NCI-H1105 treated with DMSO at 0.1 percent for 48 hours (cell line): ENCODE results near the gene CGB5.

ENCODE experiments used
- DNase-seq: peaks from one replicate; lab custom pipeline; 2025; lab: John Stamatoyannopoulos, UW

CGB5 gene

GRCh38 chr19:49057636-49058234 is 14.1 kb downstream of the CGB5 start, which contains the start of gene CGB7:
TSS of gene CGB7 (minus strand) at chr19:49057749. CDS start at chr19:49055375, 2,374 bp downstream.
- DNase-seq, result peak; percentile 37

- DNase-seq, result no peak
These were observed 14.9 kb downstream of the CGB5 start for GRCh38 chr19:49058562-49058961.

GRCh38 chr19:49059053-49059452 is 15.4 kb downstream of the CGB5 start:
- no peak for DNase-seq

- DNase-seq, result no peak
These were observed 17.4 kb downstream of the CGB5 start for GRCh38 chr19:49061000-49061399.

- DNase-seq, result no peak
These were observed 17.8 kb downstream of the CGB5 start for GRCh38 chr19:49061445-49061844.

- DNase-seq, result no peak
These were observed 20.5 kb downstream of the CGB5 start for GRCh38 chr19:49064029-49064629.

GRCh38 chr19:49064768-49065611 is 21.3 kb downstream of the CGB5 start, which contains the start of gene NTF4:
TSS of gene NTF4 (minus strand) at chr19:49064818. CDS start at chr19:49061997, 2,821 bp downstream.
- DNase-seq, result no peak

- DNase-seq, result no peak
These were observed 22.4 kb downstream of the CGB5 start for GRCh38 chr19:49065905-49066512.

GRCh38 chr19:49067554-49067953 is 23.9 kb downstream of the CGB5 start:
- DNase-seq, result no peak

- DNase-seq, result no peak
These were observed 25.4 kb downstream of the CGB5 start for GRCh38 chr19:49069026-49069425.

- no peak for DNase-seq
These were observed 26.8 kb downstream of the CGB5 start for GRCh38 chr19:49070416-49070815.

- no peak for DNase-seq
These were observed 28.4 kb downstream of the CGB5 start for GRCh38 chr19:49071860-49072547.

GRCh38 chr19:49073514-49074378 is 30.1 kb downstream of the CGB5 start:
- DNase-seq, result peak; percentile 29

GRCh38 chr19:49074869-49075268 is 31.2 kb downstream of the CGB5 start:
- DNase-seq, result peak; percentile 51

GRCh38 chr19:49080392-49080791 is 36.7 kb downstream of the CGB5 start:
- DNase-seq, result no peak

GRCh38 chr19:49081273-49081672 is 37.6 kb downstream of the CGB5 start:
- no peak for DNase-seq

GRCh38 chr19:49084206-49085019 is 40.8 kb downstream of the CGB5 start:
- no peak for DNase-seq

GRCh38 chr19:49085020-49085867 is 41.6 kb downstream of the CGB5 start, which contains the start of gene SNRNP70:
TSS of gene SNRNP70 (plus strand) at chr19:49085451. CDS start at chr19:49086415, 964 bp downstream.
- peak; percentile 99 for DNase-seq

GRCh38 chr19:49085868-49086232 is 42.2 kb downstream of the CGB5 start:
- DNase-seq, result no peak
